AG04450 (cell line): Measurements from ENCODE around the gene ATP13A4. TPM values are rescaled to one million over a fixed set of nuclear protein-coding genes. Genes with fewer than 3 reads are reported as not detected.

Experiments used
- CTCF ChIA-PET: fragments of 300-600, 350-600 bp; formaldehyde crosslinking; extraction: SDS; loops from one replicate; lab custom pipeline; 2022; ENCODE audit warnings: antibody characterized with exemption, inconsistent platforms; lab: Charles Lee
- POLR2A ChIA-PET: fragments of 350-600 bp; formaldehyde crosslinking; extraction: SDS; loops from one replicate; lab custom pipeline; 2021; ENCODE audit warnings: antibody characterized with exemption, inconsistent platforms; lab: Yijun Ruan, JAX
- DNase-seq: peaks from one replicate; pipeline ENCODE4 v3.0.0-alpha.2; 2011; ENCODE audit warnings: low read depth, low spot score
- H3K27ac ChIP-seq: one replicate; pipeline ENCODE4 v1.5.1; 2012; ENCODE audit warnings: low read depth, low read length, control low read depth
- H3K27me3 ChIP-seq: one replicate; pipeline ENCODE4 v1.6.0; 2012; ENCODE audit warnings: low read length; ENCODE audit not compliant: control insufficient read depth, insufficient read depth
- H3K4me3 ChIP-seq: 2 replicates; pipeline ENCODE4 v1.5.1; 2011; ENCODE audit warnings: mild to moderate bottlenecking, low read depth, low read length, control low read depth
- H3K9me3 ChIP-seq: 2 replicates; pipeline ENCODE4 v1.5.1; 2012; ENCODE audit warnings: low read length; ENCODE audit not compliant: control insufficient read depth, insufficient read depth
- CTCF ChIP-seq: IDR thresholded peaks from 2 replicates; pipeline ENCODE4 v1.5.1; 2011; ENCODE audit warnings: low read depth, low read length, control low read depth, inconsistent platforms
- polyA plus RNA-seq: library from polyadenylated mRNA; depleted of rRNA; stranded (reverse); fragments of >200 nt; gene quantifications from 2 replicates; pipeline ENCODE4 v1.2.3, GENCODE V29; 2011

Gene ATP13A4
- polyA plus RNA-seq, 1 experiment: 0.04 TPM

DNA sequence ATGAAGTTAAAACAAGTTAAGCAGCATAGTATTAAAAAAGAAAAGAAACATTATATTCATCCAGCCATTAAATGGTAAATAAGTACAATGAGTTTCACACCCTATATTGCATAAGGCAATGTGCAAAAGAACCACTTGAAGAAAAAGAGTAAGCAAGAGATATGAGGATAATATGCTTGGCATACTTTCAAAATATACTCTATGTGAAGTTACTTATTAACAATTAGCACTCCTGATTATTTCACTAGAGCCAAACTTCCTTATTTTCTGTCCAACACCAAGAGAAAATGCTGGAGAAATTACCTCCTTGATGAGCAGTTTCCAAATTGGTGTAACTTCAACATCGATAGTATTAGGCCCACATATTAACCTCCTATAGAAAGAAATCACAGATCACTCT, 63.7 kb downstream of the ATP13A4 start:
- Histone ChIP-seq H3K4me3 (no peak overlapping the region), H3K9me3 (no peaks in the 10 kb centered on the region), H3K27ac (no peak overlapping the region), H3K27me3 (no peaks in the 10 kb centered on the region)
- CTCF ChIA-PET: no interaction called here
- DNase-seq: no peak
- POLR2A ChIA-PET: no interaction called here
- TF ChIP-seq CTCF: no peak

- Histone ChIP-seq H3K27ac (no peak overlapping the region), H3K4me3 (no peak overlapping the region), H3K27me3 (no peaks in the 10 kb centered on the region), H3K9me3 (no peaks in the 10 kb centered on the region)
- DNase-seq: no peak
- CTCF ChIA-PET: no interaction called here
- POLR2A ChIA-PET: no interaction called here
- no peak for TF ChIP-seq CTCF
Measured at GRCh38 chr3:193490580-193490979, 64.1 kb downstream of the ATP13A4 start.

DNA sequence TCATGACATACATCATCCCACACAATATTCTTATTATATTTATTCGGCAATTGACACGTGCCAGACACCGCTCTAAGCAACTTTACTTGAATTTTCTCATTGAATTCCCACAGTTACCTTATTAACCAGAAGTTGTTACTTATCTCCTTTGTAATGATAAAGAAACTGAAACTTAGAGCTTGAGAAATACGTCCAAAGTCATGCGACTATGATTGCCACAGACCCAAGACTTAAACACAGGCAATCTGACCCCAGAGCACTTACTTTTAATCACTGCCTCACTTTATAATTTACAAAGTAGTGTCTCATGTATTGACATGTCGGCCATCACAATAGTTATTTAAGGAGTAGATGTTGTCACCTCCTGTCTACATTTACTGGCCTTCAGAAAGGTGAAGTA, 64.7 kb downstream of the ATP13A4 start:
- H3K4me3 ChIP-seq: no peak overlapping the region
- ChIA-PET POLR2A (no interaction called here), CTCF (no interaction called here)
- H3K27ac ChIP-seq: no peak overlapping the region
- no peak for DNase-seq
- no peak for TF ChIP-seq CTCF
- no peaks in the 10 kb centered on the region for H3K27me3 ChIP-seq
- H3K9me3 ChIP-seq: no peaks in the 10 kb centered on the region

DNA sequence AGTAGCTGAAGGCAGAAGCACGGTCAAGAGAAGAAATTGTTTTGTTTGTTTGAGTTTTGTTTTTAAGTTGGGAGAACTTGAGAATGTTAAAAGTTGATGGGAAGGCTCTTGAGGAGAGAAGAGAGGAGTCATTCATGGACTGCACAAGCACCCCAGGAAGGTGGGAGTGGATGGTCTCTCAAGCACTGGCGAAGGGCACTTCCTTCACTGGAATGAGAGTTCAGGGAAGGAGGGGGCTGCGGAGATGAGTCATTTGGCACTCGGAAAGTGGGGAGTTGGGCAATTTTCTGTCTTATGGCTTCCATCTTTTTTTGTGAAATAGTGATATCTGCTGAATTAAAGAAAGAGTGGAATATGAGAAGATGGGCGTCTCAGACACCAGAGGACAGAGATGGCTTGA, 66.0 kb downstream of the ATP13A4 start:
- ChIA-PET POLR2A (no interaction called here), CTCF (no interaction called here)
- no peak for DNase-seq
- no peak for TF ChIP-seq CTCF
- Histone ChIP-seq H3K9me3 (no peaks in the 10 kb centered on the region), H3K4me3 (no peak overlapping the region), H3K27me3 (no peaks in the 10 kb centered on the region), H3K27ac (no peak overlapping the region)

GRCh38 chr3:193483988-193484539, 70.6 kb downstream of the ATP13A4 start:
- Histone ChIP-seq H3K27me3 (no peaks in the 10 kb centered on the region), H3K9me3 (no peaks in the 10 kb centered on the region), H3K27ac (no peak overlapping the region), H3K4me3 (no peak overlapping the region)
- no peak for DNase-seq
- no peak for TF ChIP-seq CTCF
- ChIA-PET CTCF (no interaction called here), POLR2A (no interaction called here)
